Neural crest cell (in vitro differentiated cells): ENCODE data around the gene FUT8. TPM values are rescaled to one million over a fixed set of nuclear protein-coding genes. Genes with fewer than 3 reads are reported as not detected.

Experiments used
- DNase-seq: peaks from one replicate; pipeline ENCODE4 v3.0.0; 2021; ENCODE audit warnings: low read depth, mixed read lengths, low spot score
- H3K27ac Mint-ChIP-seq: one replicate; pipeline ENCODE4 v1.8.0; 2021; ENCODE audit warnings: mild to moderate bottlenecking, mixed read lengths; ENCODE audit not compliant: unreplicated experiment
- H3K27me3 Mint-ChIP-seq: 2 replicates; pipeline ENCODE4 v1.8.0; 2021; ENCODE audit warnings: low read depth, mild to moderate bottlenecking, mixed read lengths
- H3K36me3 Mint-ChIP-seq: 2 replicates; pipeline ENCODE4 v1.8.0; 2021; ENCODE audit warnings: low read depth, mild to moderate bottlenecking, mixed read lengths
- H3K4me1 Mint-ChIP-seq: 2 replicates; pipeline ENCODE4 v1.8.0; 2021; ENCODE audit warnings: mixed read lengths
- H3K4me3 Mint-ChIP-seq: one replicate; pipeline ENCODE4 v1.8.0; 2021; ENCODE audit warnings: mild to moderate bottlenecking, mixed read lengths
- H3K9me3 Mint-ChIP-seq: 2 replicates; pipeline ENCODE4 v1.8.0; 2021; ENCODE audit warnings: mixed read lengths
- CTCF ChIP-seq: fragments of 200-600 bp; sonication (generic); conservative IDR thresholded peaks from 2 replicates; pipeline ENCODE4 v1.5.0; 2021; ENCODE audit warnings: antibody characterized with exemption, mild to moderate bottlenecking
- total RNA-seq: library from RNA; stranded (reverse); gene quantifications from 2 replicates; pipeline ENCODE4 v1.2.1, GENCODE V29; 2021

Gene FUT8
- total RNA-seq, 1 donor from 2014 or later: 67.2 TPM

DNA sequence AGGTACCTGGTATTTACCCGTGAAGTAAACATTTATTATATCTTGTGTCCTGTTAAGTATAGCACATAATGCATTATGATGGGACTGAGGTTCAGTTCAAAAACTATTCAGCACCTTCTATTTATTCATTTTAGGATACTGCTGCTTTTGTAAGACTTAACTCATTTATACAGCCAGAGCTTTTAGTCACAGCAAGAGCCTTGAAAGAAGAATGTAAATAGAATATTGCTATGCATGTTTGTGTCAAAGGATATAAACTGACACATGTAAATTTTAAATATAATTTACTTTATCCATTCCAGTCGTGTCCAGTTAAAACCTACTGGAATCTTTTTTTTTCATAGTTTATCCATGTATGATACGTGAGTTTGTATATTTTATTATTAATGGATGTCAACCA, 168.8 kb downstream of the FUT8 start:
- DNase-seq: no peak
- H3K27me3 Mint-ChIP-seq: no peaks in the 10 kb centered on the region
- TF ChIP-seq CTCF: no peak
- no peaks in the 10 kb centered on the region for H3K36me3 Mint-ChIP-seq
- H3K4me1 Mint-ChIP-seq: no peaks in the 10 kb centered on the region
- no peak overlapping the region for H3K4me3 Mint-ChIP-seq
- H3K27ac Mint-ChIP-seq: no peak overlapping the region
- H3K9me3 Mint-ChIP-seq: no peaks in the 10 kb centered on the region

DNA sequence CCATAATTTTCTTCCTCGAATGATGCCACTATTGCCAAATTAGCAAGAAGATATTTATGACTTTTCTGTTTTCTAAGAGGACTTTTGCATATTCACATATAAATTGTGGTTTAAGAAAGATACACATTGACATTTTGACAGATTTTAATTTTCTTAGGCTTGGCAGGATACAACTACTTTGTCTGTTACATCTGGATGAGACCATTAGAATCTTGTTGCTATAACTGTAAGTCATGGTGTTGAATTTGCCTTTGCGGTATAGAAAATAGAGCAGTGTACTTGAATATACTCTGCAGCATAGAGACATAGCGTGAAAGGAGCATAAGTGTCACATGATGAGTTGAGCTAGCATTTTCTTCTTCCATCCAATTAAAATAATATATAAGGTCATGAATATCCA, 169.3 kb downstream of the FUT8 start:
- Mint-ChIP-seq H3K27me3 (no peaks in the 10 kb centered on the region), H3K9me3 (no peaks in the 10 kb centered on the region), H3K4me1 (no peaks in the 10 kb centered on the region), H3K4me3 (no peak overlapping the region), H3K27ac (no peak overlapping the region), H3K36me3 (no peaks in the 10 kb centered on the region)
- DNase-seq: no peak
- no peak for TF ChIP-seq CTCF

GRCh38 chr14:65585216-65585615, 172.7 kb downstream of the FUT8 start:
- H3K4me1 Mint-ChIP-seq: no peaks in the 10 kb centered on the region
- no peaks in the 10 kb centered on the region for H3K27me3 Mint-ChIP-seq
- TF ChIP-seq CTCF: no peak
- no peak for DNase-seq
- no peaks in the 10 kb centered on the region for H3K9me3 Mint-ChIP-seq
- no peak overlapping the region for H3K27ac Mint-ChIP-seq
- H3K4me3 Mint-ChIP-seq: no peak overlapping the region
- no peaks in the 10 kb centered on the region for H3K36me3 Mint-ChIP-seq

DNA sequence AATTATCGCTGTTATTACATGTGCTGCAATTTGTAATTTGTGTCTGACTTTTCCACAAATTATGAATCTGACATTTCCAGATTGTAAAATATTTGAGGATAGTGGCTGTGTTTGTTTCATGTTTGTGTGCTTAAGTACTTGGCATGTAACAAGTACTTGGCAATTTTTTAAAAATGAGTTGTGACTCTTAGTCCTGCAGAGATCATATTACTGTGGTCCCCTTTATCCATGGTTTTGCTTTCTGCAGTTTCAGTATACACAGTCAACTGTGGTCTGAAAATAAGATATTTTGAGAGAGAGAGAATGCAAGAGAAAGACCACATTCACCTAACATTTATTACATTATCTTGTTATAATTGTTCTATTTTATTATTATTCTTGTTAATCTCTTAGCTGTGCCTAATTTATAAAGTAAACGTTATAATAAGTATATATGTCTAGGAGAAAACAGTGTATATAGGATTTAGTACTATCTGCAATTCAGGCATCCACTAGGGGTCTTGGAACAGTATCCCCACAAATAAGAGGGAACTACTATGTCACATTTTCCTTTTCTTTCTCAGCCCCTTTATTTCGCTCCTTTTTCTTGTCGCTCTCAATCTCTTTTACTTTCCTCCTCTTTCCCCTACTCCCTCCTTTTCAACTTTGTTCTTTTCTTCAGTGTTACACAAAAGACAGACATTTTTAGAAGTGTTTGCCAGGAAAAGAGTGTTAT, 176.1 kb downstream of the FUT8 start:
- no peak overlapping the region for H3K27ac Mint-ChIP-seq
- no peaks in the 10 kb centered on the region for H3K27me3 Mint-ChIP-seq
- no peak for DNase-seq
- TF ChIP-seq CTCF: no peak
- H3K4me3 Mint-ChIP-seq: no peak overlapping the region
- H3K36me3 Mint-ChIP-seq: no peaks in the 10 kb centered on the region
- no peaks in the 10 kb centered on the region for H3K9me3 Mint-ChIP-seq
- H3K4me1 Mint-ChIP-seq: no peaks in the 10 kb centered on the region

- no peaks in the 10 kb centered on the region for H3K36me3 Mint-ChIP-seq
- H3K4me3 Mint-ChIP-seq: no peak overlapping the region
- H3K27ac Mint-ChIP-seq: no peak overlapping the region
- no peaks in the 10 kb centered on the region for H3K9me3 Mint-ChIP-seq
- no peaks in the 10 kb centered on the region for H3K27me3 Mint-ChIP-seq
- peaks cover 5% of the 10 kb centered on the region for H3K4me1 Mint-ChIP-seq
- TF ChIP-seq CTCF: no peak
- no peak for DNase-seq
Observed at GRCh38 chr14:65594153-65594881, 181.8 kb downstream of the FUT8 start.
